HG03378 (cell line): ENCODE measurements around the gene FGD5.
"Not testable (repeated sequence)": the region's sequence is repeated elsewhere in the genome, so short reads cannot be mapped to it uniquely, and the experiment has no call there.

Experiments used
- ATAC-seq: cut with Tn5 transposase; IDR thresholded peaks from one replicate; pipeline ENCODE4 v1.9.1; 2021; ENCODE audit warnings: mild to moderate bottlenecking, moderate library complexity; ENCODE audit not compliant: unreplicated experiment

FGD5 gene

DNA sequence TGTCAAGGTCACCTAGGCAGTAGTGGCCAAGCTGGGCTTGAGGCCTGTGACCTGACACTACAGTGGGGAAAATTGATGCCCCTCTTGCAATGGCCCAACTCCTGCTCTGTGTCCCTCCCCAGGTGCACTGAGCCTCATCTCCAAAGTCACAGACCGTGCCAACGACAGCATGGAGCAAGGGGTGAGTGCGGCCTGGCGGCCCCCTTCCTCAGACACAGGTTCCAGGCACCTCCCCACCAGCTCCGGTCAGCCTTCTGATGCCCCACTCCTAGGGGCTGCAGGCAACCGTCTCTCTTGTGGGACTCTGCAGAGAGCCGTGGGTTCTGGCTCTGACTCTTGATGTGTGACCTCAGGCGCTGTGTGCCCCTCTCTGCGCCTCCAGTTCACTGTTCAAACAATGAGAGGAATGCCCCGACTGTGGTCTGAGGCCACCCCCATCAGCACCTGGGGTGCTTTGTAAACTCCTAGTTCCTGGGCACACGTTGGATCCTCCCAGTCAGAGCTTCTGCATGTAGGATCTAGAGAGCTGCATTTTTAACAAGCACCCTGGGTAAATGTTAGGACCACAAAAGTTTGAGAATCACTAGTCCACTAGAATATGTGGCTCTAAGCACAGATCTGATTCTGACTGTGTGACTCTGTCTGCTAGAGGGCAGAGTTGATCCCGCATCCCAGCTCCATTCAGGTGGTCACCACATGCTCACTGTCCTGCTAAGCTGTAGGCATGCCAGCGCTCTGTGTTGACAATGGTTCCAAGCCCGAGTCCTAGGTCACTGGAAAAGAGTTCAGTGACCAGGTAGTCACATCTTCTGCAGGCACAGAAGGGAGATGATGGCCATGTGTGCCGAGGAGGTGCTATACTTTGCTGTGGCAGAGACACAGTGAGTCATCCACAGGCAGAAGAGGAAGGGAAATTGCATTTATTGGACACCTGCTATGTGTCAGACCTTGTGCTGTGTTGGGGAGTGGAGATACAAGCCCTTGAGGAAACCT, 82.4 kb downstream of the FGD5 start:
- ATAC-seq, result no peak

DNA sequence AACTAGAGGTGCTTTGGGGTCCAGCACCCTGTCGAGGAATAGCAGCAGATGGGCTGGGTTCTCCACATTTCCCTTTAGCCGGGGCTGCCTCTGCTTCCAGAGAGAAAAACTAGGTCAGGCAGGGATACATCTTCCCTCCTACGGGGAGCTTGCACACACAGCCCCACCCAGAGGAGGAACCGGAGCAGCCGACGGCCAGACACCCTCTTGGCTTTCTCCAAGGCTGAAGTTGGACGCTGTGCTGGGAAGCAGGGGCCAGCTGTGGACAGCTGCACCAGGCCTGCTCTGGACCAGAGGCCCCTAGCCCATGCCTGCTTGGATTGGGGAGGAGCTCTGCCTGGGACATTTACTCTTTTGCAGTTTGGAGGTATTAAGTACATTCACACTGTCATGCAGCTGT, 84.0 kb downstream of the FGD5 start:
- no peak for ATAC-seq

DNA sequence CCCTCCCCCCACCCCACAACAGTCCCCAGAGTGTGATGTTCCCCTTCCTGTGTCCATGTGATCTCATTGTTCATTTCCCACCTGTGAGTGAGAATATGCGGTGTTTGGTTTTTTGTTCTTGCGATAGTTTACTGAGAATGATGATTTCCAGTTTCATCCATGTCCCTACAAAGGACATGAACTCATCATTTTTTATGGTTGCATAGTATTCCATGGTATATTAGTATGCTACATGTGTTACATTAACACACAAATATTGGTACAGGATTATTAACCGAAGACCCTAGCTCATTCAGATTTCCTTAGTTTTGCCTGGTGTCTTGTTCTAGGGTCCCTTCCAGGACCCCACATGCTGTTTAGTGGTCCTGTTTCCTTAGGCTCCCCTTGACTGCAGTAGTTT, 84.7 kb downstream of the FGD5 start:
- not testable (repeated sequence) for ATAC-seq

GRCh38 chr3:14905055-14905657, 86.4 kb downstream of the FGD5 start:
- ATAC-seq, result no peak

- ATAC-seq, result no peak
Measured at GRCh38 chr3:14906355-14906971, 87.7 kb downstream of the FGD5 start.

GRCh38 chr3:14907043-14907966, 88.5 kb downstream of the FGD5 start:
- no peak for ATAC-seq

DNA sequence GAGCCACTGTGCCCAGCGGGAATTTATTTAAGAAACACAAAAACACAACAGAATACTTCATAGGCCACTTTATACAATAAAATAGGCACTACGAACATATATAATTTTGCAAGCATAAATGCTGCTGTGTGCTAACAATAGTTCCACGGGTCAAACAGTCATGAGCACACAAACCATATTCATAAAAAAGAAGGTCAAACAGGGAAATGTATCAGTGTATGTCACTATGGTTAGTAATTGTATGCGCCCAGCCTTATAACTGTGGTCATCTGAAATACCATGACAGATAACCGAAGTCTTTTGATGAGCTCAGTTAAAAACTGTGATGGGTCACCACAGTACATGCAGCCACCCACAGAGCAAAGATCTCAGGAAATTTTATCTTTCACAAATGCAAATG, 90.5 kb downstream of the FGD5 start:
- no peak for ATAC-seq

DNA sequence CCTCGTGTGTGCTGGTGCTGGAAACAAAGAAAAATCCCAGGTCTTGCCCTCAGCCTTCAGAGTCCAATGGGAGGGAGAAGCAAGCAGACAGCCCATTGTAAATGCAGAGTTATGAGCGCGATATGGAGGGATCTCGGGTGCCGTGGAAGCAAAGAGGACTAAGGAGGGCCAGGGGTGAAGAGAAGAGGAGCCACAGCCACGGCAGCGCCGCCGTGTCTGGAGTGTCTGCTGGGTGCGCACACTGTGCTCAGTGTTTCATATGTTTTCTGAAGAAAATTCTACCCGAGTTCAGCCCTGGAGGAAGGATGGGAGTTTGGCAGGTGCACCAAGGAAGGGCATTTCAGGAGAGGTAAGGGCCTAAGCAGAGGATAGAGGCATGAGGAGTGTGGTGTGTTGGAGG, 92.9 kb downstream of the FGD5 start:
- ATAC-seq, result no peak

GRCh38 chr3:14913071-14913925, 94.5 kb downstream of the FGD5 start:
- ATAC-seq, result no peak

DNA sequence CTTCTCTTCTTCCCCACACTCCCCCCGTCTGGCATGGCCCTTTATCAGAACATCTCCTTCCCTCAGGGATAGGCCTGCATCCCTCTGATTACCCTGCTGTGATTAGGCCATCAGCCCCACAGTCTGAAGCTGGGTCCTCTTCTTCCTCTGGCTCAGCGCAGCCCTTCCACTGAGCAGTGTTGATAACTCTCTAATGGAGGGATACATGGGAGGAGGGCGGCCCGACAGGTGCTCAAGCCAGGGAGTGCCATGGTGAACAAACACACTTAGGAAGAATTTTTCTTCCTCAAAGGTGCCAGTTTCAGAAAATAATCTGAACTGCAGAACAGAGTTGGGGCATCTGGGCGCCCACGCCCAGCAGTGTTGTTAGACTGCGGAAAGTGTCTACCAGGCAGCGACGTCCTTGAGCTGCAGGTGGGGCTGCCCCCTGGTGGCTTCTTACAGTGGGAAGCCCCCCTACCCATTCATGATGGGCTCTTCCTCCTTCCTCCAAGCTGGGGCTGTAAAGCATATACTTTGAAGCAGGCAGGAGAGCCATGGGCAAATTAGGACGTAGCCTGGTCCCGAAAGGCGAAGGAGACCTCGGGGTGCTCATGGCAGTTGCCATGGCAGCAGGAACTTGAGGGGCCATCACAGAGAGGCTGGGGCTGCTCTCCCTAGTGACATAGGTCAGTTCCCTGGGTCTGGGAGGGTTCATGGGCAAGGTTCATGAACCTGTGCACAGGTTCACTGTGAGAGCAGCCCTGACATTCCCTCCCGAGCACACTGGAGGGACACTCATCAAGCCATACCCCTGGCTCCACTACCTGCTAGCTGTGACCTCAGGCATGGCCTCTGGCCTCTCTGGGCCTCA, 95.4 kb downstream of the FGD5 start:
- ATAC-seq, result no peak

DNA sequence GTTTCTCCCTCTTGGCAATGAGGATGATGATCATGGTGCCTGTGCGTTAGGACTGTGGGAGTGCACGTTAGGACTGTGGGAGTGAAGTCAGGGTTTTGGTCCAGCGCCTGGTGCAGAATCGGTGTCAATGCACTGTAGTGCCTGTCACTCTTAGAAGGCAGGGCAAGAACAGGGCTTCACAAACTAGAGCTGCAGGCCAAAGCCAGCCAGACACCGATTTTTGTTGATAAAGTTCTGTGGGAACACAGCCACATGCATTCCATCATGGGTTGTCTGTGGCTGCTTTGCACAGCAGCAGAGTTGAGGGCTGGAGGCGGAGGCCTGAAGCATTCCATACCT, 96.0 kb downstream of the FGD5 start:
- no peak for ATAC-seq

DNA sequence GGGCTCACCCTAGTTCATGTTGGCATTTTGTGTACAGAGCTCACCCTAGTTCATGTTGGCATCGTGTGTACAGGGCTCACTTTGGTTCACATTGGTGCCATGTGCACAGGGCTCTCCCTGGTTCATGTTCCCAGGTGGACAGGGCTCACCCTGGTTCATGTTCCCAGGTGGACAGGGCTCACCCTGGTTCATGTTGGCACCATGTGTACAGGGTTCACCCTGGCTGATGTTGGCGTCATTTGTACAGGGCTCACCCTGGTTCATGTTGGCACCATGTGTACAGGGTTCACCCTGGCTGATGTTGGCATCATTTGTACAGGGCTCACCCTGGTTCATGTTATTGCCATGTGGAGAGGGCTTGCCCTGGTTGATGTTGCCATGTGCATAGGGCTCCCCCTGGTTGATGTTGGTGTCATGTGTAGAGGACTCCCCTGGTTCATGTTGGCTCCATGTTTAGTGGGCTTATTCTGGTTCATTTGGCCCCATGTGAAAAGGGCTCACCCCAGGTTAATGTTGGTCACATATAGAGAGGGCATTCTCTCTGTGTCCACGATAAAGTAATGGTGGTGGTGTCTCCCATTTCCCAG, 97.0 kb downstream of the FGD5 start:
- no peak for ATAC-seq

- no peak for ATAC-seq
Measured at GRCh38 chr3:14918356-14918860, 99.6 kb downstream of the FGD5 start.

DNA sequence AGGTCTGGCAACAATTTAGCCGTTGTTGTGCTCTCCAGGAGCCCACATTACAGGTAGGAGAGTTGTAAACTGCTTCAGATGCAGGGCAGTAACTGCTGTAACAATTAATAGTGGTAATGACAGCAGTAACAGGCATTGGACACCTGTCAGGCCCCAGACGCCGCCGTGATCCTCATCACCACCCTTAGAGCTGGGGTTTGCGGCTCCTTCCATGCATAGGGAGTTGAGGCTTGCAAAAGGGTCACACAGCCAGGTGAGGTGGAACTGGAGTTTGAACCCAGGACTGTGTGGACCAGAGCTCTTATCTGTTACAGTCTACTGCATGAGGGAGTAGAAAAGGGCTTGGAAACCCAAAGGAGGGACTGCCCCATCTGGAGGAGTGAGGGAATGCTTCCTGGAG, 101.8 kb downstream of the FGD5 start:
- ATAC-seq, result no peak

DNA sequence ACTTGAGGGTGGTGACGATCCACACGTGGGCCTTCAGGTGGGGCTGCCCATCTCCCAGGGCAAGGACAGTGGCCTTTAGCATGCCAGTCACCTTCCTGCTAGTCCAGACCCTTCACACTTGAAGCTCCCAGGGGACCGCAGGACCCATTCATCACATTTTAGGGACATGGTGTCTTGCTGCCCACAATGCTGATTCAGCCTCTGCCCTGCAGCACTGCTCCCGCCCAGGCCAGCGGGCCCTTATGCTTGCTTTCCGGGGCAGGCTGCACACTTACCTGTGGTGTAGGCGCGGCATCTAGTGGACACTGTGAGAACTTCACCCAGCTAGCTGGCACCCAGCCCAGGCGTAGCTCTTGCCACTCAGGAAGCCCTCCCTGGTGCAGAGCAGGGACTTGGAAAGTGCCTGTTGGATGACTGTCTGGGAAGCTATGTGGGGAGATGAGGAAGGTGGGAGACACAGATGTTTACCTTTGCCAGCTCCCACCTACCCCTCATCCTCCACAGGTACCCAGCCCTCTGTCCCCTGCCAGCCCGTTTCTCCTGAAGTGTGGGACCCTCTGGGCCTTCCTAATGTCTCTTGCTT, 102.4 kb downstream of the FGD5 start:
- no peak for ATAC-seq

- no peak for ATAC-seq
Measured at GRCh38 chr3:14921811-14922705, 103.3 kb downstream of the FGD5 start.

- no peak for ATAC-seq
Measured at GRCh38 chr3:14922863-14923262, 104.1 kb downstream of the FGD5 start.
